Amygdala (tissue), 56 donors: ENCODE measurements around the gene NTN1.

Experiments used
- DNase-seq, 56 donors: peaks; one replicate each; lab custom pipeline; 2025; lab: John Stamatoyannopoulos, UW

NTN1 gene

DNA sequence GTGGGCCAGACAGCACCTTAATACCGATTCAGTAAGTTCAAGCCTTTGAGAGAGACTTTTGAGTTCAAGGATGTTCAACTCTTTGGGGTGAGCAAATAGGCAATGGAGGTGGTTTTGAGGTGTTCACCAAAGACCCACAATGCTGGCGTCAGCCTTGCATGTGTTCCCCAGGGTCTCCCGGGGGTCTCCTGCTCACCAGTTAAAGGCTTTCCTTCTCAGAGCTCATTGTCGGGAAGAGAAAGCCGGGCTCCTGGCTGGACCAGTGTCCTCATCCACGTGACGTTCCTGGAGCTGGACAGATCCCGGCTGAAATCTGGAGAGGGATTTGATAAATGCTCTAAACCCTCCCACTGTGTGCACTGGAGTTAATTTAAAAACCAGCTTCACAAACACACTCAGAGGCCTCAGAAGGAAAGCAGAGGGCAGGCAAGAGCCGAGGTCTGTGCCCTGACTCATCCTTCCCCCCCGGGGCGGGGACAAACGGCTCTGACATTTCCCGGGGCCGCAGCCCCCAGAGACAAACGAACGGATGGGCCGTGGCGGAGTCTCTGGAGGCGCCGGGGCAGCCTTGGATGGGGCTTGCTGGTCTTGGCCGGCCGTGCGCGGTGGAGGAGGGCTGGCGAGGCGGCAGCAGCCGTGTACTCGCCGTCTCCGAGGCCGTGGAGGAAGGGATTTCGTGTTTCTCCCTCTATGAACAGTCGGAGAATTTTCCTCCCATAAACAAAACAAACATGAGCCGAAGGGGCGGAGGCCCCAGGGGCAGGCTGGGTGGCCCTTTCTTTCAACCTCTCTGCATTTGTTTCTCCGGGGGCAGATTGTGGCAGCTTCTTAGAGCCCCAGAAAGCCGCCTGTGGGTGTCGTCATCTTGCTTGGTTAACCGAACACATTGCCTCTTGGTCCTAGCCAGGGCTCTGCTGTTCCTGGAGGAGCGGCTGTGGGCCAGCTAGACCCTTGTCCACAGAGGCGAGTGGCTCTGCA, 94.2 kb downstream of the NTN1 start:
- peak in 12 of 56 donors; percentile 3 to 42 (median 17) for DNase-seq

DNA sequence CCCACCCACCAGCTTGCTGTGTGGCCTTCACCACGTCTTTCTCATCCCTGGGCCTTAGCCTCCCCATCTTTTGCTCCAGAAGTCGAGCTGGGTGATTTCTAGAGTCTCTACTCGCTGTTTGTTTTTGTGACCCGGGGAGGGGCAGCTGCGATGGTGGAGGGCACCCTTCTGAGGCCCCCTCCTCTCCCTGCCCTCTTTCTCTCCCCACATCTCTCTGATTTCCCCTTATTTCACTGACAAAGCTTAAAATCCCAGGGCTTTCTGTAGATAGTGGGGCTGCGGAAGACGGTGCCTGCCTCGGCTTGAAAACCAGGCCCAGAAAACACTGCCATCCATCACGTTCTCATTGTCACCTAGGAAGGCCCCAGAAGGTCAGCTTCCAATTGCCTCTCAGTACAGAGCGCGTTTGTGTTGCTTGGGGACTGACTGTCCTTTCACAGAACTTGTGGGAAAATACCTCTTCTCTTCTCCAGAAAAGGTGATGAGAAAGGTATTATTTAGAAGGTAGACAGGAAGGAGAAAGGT, 95.1 kb downstream of the NTN1 start:
- DNase-seq: no peak

DNA sequence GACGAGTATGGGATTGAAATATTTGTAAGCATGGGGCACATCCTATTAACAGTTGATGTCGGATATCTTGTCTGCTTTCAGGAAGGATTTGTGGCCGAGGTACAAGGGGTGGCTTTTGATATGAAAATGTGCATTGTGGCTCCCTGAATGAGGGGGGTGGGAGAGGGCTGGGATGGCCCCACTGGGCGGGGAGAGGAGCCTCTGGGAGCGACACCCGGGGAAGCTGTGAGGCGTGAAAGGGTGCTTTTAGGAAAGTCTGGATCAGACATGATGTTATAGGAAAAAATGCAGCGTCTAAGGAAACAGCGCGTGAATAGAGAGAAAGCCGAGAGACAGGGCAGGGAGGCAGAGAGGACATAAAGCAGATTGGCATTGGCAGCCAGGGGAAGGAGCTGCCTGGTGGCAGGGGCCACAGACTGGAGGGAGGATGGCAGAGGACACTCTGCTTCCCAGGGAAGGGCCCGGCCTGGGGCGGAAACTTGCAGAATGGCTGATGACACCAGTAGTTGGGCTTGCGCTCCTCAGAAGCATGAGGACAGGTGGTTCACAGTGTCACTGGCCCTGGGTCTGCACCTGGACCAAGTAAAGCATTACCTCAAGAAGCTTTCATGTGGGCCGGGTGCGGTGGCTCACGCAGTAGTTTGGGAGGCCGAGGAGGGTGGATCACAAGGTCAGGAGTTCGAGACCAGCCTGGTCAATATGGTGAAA, 95.7 kb downstream of the NTN1 start:
- no peak for DNase-seq

DNA sequence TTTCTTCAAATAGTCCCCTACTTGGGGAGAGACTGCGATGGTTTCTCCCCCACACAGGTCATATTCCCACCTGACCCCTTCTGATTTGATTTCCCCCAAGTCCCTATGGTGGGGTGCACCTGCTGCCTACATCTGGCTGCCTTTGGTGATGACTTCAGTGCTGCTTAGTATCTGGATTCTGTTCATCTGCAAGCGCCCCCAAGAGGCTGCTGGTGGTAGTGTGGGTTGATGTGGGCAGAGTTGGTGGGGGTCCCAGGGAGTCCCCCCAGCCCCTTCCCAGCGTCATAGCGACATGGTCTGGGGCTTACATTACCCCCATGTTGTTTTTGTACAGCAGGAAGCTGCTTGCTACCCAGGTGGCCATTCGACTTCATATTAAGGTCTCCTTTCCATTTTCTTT, 99.2 kb downstream of the NTN1 start:
- no peak for DNase-seq

DNA sequence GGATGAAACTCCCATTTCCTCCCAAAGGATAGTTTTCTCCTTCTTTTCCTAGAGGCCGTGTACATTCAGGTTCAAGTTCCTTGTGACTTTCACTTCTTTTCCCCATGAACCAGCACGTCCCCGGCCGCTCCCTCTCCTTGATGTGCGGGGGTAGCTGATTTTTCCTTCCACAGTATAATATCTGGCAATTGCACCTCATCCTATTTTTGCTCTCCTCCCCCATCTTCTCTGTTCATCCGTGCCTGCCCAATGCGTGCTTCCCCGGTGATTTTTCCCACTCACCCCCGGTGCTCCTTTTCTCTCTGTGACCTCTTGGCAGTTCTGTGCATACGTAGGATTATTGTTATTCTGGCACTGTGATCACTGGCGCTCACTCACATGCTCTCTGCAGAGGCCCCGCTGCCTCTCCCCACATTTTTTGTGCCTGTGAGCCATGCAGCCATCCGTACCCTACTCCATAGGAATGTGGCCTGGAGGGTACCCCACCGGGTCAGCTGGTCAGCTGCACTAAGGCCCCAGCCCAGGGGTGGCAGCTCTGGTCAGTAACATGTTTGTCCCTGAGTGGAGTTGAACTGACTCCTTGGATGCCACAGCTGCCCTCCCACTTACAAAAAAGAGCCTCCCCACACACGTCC, 100.0 kb downstream of the NTN1 start:
- DNase-seq: no peak

DNA sequence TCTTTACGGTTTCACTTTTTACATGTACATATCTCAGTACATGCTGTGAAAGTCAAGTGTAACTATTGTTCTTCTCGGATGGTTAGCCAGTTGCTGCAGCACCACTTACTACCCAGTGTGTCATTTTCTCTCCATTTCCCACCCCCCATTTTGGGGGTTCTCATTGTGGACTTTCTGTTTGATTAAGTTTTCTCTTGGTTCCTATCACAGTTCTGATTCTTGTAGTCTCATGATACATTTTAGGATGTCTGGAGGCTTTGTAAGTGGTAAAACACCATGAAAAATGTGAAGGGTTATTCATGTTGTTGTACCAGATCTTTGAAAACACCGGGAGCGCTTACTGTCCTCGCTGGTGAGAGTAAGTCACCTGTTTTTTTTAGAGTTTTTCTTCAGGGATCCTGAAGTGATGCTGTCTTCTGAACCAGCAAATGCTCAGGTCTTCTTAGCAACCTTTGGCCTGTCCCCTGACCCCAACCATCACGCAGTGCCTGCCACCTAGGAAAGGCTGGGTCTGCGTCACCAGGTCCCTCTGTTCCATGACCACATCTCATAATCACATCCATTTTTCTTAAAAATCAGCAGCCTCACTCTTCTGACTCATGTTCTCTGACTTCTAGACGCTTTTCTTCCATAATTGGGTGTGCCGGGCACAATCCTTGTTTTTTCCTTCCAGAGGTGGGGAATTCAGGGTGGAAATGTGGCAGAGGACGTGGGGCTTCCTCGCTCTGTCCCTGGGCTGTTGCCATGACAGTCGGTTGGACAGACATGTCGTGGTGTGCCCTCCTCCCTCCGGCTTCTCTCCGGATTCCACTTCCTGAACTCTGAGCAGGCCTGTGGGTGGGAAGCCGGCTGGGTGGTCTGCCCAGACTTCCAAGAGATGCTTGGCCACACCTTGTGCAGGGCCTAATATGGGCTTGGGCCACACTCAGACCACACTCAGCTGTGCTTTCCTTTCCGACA, 102.6 kb downstream of the NTN1 start:
- no peak for DNase-seq

DNA sequence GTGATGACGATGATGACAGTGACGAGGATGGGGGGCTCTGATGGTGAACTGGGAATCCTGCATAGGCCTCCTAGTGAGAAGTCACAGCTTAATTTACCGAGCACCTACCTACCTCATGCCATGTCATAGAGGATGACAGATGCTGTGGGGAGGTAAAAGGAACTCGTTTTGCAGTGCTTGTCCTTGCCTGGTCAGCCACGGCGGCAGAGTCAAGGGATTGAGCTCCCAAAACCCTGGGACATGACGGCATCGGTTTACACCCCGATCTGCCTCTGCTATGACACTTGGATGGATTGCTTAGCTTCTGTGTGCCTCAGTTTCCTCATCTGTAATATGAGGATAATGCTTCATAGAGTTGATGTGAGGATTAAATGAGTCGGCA, 103.2 kb downstream of the NTN1 start:
- DNase-seq: no peak

DNA sequence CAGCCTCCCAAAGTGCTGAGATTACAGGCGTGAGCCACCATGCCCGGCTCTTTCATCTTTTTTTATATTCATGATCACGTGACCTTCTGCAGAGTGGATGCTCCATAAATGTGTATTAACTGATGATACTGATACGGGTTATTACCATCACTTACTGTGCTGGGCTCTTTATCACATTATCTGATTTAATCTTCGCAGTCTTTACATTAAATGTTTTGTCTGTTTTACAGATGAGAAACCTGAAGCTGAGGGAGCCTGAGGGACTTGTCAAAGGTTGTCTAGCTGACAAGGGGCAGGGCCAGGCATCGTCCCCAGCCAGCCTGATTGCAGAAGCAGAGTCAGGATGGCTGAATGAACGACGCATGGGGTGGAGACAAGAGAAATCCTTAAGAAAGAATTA, 104.4 kb downstream of the NTN1 start:
- no peak for DNase-seq

DNA sequence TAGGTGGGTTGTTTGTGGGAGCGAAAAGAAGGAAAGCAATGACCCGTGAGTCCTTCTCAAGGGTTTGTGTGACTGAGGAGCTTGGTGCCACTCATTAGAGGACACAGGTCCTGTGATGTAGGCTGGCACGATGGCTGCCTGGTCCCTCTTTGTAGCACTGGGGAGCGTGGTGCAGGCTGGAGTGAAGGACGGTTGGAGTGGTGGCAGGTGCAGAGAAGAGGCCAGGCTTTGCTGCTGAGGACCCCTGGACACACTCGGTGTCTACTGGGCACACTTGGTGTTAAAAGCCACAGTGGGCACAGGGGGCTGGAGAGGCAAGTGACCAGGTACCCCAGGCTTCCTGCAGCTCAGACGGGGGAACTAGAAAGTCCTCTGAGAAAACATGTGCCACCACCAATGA, 106.0 kb downstream of the NTN1 start:
- DNase-seq: no peak

DNA sequence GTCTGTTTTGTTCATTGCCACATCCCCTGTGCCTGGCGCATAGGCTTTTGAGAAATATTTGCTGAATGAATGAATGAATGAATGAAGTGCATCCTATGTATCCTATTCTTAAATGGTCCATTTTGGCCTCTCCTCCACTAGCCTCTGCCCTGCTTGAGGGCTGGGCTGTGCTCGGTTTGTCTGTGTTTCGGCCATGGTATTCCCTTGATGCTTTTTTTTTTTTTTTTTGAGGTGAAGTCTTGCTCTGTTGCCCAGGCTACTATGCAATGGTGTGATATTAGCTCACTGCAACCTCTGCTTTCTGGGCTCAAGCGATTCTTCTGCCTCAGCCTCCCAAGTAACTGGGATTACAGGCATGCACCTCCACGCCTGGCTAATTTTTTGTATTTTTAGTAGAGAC, 110.1 kb downstream of the NTN1 start:
- no peak for DNase-seq

DNA sequence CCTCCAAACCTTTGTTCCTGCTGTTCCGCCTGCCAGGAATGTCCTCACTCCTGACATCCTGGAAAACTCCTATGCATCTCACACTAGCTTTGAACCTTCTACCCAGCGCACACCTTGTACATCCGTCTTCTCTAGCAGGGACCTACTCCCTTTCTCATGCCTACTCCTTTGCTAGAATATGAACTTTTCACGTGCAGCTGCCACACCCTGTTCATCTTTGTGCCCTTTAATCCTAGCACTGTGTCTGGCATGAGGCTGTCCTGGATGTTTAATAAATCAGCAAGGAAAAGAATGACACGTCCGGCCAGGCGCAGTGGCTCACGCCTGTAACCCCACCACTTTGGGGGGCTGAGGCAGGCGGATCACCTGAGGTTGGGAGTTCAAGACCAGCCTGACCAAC, 111.0 kb downstream of the NTN1 start:
- no peak for DNase-seq

DNA sequence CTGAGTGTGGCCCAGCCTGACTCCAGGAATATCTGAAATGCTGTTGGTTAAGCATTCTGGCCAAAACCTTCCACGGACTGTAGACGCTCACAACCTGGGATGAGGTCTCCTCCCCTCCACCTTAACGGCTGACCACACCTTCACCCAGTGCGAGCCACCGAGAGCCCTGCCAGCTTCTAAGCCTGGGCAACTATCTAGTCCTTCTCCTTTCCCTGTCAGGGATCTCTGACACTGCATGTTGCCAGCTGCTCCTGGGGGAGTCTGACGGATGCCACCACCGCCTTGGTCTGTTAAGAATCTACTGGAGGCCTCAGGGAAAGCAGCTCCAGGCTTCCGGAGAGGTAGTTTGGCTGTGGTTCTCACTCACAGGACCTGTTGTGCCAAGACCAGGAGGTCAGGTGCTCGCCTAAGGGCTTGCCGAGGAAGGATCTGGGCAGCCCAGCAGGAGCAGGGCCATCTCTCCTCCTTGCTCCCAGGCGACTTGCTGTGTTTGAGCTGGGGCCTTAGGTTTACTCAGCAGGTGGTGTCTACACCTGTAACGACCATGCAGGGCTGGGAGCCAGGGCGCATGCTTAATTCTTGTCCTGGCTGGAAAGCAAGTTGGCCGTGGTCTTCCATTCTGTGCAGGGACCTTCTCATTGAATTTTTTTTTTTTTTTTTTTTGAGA, 111.8 kb downstream of the NTN1 start:
- DNase-seq: no peak

DNA sequence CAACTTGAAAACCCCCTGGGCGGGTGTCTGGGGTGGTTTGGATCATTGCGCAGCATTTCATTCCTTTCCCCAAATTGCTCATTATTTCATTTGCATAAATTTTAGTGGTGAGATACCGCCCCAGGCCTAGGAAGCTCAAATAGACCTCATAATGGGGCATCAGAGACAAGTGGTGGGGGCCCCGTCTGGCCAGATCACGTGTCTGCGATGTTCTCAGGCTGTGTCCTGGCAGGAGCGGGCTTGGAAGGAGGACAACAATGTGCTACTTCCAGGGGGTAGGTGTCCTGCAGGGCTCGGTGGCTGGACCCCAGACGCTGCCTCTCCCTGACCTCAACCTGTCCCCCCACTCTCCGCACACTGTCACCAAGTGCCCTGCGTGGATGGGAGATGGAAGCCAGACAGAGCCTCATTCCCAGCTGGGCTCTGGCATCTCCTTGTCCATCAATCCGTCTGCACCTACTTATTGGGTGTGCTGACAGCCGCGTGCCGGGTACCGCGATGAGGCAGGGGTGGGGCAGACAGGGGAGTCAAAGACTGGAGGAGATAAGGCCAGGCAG, 116.9 kb downstream of the NTN1 start:
- no peak for DNase-seq

DNA sequence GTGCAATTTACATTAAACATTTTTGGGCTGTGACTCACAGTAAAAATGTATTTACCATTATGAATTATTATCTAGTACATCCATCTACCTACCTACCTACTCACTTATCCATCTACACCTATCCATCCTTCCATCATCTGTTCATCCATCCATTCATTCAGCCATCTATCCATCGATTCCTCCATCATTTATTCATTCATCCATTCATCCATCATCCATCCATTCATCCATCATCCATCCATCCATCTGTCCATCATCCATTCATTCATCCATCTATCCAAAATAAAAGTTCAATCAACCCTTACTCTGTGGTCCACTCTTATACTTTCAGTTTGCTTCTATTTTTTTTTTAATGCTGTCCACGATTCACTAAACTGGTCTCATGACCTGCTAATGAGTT, 118.4 kb downstream of the NTN1 start:
- DNase-seq: no peak

DNA sequence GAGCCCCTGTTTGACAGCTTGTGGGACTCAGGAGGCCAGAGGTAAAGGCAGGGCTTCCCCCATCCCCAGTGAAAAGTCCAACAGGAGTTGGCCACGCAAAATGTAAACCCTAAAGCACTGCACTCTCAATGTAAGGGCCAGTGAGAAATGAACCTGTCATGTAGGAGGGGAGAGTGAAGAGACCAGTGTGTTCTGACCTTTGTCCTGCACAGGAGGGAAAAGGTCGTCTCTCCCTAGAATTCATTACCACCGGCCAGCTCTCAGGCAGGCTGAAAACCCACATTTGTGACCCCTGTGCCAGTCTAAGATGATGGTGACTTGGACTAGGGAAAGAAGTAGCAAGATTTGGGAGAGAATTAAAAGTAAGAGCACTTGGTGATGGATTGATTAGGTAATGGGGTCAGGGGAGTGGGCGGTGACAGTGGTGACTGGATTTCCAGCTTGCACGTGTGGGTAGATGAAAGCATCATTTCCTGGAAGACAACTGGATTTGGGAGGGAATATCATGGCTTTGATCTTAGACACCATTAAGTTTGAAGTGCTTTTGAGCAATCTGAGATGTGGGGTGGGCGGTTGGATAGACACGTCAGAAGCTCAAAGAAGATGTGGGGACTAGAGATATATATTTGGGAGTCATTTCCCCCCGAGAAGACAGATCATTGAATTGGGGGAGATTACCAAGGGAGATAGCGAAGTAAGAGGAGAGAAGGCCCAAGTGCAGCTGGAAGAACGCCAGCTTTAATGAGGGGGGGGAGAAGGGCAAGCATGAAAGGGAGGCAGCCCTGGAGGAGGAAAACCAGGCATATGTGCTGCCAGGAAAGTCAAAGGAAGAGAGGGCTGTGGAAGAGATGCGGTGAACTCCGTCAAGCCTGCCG, 119.5 kb downstream of the NTN1 start:
- no peak for DNase-seq

DNA sequence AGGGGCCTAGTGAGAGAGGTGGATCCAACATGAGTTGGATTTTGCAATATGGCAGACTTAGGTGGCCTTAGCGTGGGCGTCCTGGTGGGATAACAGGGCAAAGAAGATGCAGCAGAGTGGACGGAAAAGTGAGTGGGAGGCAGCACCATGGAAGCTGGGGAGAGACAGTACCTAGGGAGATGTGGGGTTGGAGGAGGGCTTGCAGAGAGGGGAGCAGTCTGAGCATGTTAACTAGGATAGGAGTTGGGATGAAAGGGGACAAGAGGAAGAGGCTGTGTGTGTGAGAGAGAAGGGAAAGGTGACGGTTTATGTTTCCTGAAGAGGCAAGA, 120.1 kb downstream of the NTN1 start:
- no peak for DNase-seq

DNA sequence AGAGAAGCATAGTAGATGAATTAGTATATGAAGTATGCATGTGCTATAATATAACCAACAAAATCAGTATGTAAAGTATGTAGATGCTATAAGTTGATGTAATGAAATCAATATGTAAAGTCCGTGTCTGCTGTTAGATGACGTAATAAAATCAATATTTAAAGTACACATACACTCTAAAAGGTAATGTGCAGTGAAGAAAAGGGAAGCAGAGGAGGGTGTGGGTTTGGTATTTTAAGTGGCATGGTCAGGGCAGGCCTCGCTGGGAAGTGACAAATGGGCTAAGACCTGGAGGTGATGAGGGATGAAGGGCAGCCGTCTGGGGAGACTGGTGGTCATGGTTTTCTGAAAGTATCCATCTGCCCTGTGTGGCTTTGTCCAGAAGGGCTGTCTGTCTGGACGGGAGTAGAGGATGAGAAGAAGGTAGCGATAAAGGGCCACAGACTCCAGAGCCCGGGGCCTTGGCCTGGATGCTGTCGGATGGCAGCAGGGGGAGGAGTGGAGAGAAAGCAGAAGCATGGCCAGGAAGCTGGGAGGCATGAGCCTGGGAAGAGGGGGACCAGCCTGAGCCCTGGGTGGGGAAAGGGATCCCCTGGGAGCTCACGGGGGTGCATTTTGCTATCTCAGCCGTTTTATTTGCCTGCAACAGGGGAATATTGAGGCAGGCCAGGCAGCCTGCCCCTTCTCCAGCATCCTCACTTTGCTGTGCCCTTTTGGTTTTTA, 121.6 kb downstream of the NTN1 start:
- DNase-seq: no peak
